ENCODE measurements around the gene ZNF346.

DNA sequence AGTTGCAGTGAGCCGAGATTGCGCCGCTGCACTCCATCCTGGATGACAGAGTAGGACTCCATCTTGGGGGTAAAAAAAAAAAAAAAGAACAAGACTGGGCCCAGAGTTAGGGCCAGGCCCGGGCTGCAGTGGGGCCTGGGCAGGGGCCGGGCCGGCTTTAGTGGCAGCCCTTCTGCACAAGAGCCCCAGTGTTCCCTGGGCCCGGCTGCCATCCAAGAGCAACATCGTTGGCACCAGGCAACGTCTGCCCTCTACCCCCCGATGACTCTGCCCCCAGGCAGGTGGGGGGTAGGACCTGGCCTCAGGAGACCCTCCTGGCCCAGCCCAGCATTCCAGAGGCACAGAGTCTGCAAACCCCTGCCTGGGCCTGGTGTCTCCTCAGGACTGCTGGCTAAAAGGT is 59.4 kb downstream of the ZNF346 start:
- TF ChIP-seq TCF7 (IDR thresholded peaks at IDR 0.05; ENCODE audit: low read depth) (no peak), ZNF10 (CRISPR knock-in tag; IDR thresholded peaks at IDR 0.05; ENCODE audit: borderline replicate concordance, low read depth) (no peak), ZNF317 (CRISPR knock-in tag; IDR thresholded peaks at IDR 0.05) (no peak), EP300 (IDR thresholded peaks at IDR 0.05; ENCODE audit: low read depth in 2 of 2, low read length in 2 of 2) (no peak), EP300 (CRISPR knock-in tag; IDR thresholded peaks at IDR 0.05; ENCODE audit: borderline replicate concordance) (no peak), PHF8 (CRISPR knock-in tag; IDR thresholded peaks at IDR 0.05) (no peak), MED8 (CRISPR knock-in tag; IDR thresholded peaks at IDR 0.05; ENCODE audit: insufficient replicate concordance) (no peak), ZNF670 (CRISPR knock-in tag; IDR thresholded peaks at IDR 0.05; ENCODE audit: borderline replicate concordance) (no peak), FOXA1 (IDR thresholded peaks at IDR 0.05) (no peak), FOXA1 (CRISPR knock-in tag; IDR thresholded peaks at IDR 0.05) (no peak)
- TF ChIP-seq, protein P1, sequence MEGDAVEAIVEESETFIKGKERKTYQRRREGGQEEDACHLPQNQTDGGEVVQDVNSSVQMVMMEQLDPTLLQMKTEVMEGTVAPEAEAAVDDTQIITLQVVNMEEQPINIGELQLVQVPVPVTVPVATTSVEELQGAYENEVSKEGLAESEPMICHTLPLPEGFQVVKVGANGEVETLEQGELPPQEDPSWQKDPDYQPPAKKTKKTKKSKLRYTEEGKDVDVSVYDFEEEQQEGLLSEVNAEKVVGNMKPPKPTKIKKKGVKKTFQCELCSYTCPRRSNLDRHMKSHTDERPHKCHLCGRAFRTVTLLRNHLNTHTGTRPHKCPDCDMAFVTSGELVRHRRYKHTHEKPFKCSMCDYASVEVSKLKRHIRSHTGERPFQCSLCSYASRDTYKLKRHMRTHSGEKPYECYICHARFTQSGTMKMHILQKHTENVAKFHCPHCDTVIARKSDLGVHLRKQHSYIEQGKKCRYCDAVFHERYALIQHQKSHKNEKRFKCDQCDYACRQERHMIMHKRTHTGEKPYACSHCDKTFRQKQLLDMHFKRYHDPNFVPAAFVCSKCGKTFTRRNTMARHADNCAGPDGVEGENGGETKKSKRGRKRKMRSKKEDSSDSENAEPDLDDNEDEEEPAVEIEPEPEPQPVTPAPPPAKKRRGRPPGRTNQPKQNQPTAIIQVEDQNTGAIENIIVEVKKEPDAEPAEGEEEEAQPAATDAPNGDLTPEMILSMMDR (CRISPR knock-in tag; IDR thresholded peaks at IDR 0.05), result no peak
- TF ChIP-seq, protein P2, sequence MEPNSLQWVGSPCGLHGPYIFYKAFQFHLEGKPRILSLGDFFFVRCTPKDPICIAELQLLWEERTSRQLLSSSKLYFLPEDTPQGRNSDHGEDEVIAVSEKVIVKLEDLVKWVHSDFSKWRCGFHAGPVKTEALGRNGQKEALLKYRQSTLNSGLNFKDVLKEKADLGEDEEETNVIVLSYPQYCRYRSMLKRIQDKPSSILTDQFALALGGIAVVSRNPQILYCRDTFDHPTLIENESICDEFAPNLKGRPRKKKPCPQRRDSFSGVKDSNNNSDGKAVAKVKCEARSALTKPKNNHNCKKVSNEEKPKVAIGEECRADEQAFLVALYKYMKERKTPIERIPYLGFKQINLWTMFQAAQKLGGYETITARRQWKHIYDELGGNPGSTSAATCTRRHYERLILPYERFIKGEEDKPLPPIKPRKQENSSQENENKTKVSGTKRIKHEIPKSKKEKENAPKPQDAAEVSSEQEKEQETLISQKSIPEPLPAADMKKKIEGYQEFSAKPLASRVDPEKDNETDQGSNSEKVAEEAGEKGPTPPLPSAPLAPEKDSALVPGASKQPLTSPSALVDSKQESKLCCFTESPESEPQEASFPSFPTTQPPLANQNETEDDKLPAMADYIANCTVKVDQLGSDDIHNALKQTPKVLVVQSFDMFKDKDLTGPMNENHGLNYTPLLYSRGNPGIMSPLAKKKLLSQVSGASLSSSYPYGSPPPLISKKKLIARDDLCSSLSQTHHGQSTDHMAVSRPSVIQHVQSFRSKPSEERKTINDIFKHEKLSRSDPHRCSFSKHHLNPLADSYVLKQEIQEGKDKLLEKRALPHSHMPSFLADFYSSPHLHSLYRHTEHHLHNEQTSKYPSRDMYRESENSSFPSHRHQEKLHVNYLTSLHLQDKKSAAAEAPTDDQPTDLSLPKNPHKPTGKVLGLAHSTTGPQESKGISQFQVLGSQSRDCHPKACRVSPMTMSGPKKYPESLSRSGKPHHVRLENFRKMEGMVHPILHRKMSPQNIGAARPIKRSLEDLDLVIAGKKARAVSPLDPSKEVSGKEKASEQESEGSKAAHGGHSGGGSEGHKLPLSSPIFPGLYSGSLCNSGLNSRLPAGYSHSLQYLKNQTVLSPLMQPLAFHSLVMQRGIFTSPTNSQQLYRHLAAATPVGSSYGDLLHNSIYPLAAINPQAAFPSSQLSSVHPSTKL (CRISPR knock-in tag; IDR thresholded peaks at IDR 0.05), result no peak
